H9 (cell line): ENCODE measurements around the gene MSANTD2. TPM values are rescaled to one million over a fixed set of nuclear protein-coding genes. Genes with fewer than 3 reads are reported as not detected.

Experiments used
- DNase-seq: peaks from one replicate; pipeline ENCODE4 v3.0.0-alpha.2; 2017
- H2AFZ ChIP-seq: one replicate; pipeline ENCODE4 v1.6.1; 2013; ENCODE audit warnings: mild to moderate bottlenecking, low read length, control low read depth, moderate library complexity
- H2AK5ac ChIP-seq: 2 replicates; pipeline ENCODE4 v1.6.1; 2013; ENCODE audit warnings: low read length, control low read depth, mixed read lengths; ENCODE audit not compliant: insufficient read length
- H2BK120ac ChIP-seq: one replicate; pipeline ENCODE4 v1.6.1; 2013; ENCODE audit warnings: low read depth, mild to moderate bottlenecking, low read length, control low read depth, inconsistent platforms; ENCODE audit not compliant: poor library complexity, severe bottlenecking
- H2BK12ac ChIP-seq: 2 replicates; pipeline ENCODE4 v1.6.1; 2013; ENCODE audit warnings: low read length, control low read depth, mixed read lengths, low read depth; ENCODE audit not compliant: insufficient read length
- H2BK15ac ChIP-seq: 2 replicates; pipeline ENCODE4 v1.6.1; 2013; ENCODE audit warnings: low read depth, low read length, control low read depth
- H2BK20ac ChIP-seq: one replicate; pipeline ENCODE4 v1.6.1; 2013; ENCODE audit warnings: low read depth, mild to moderate bottlenecking, low read length, control low read depth, inconsistent platforms; ENCODE audit not compliant: poor library complexity, severe bottlenecking
- H2BK5ac ChIP-seq: 2 replicates; pipeline ENCODE4 v1.6.1; 2013; ENCODE audit warnings: low read length, control low read depth, mixed read lengths; ENCODE audit not compliant: insufficient read length
- H3K14ac ChIP-seq: 2 replicates; pipeline ENCODE4 v1.6.1; 2013; ENCODE audit warnings: low read length, control low read depth; ENCODE audit not compliant: insufficient read depth
- H3K18ac ChIP-seq: 2 replicates; pipeline ENCODE4 v1.6.1; 2013; ENCODE audit warnings: low read depth, mild to moderate bottlenecking, mixed read lengths, low read length, control low read depth; ENCODE audit not compliant: insufficient read length
- H3K23ac ChIP-seq: 2 replicates; pipeline ENCODE4 v1.6.1; 2013; ENCODE audit warnings: low read length, control low read depth, mixed read lengths, low read depth; ENCODE audit not compliant: insufficient read length
- H3K23me2 ChIP-seq: 2 replicates; pipeline ENCODE4 v1.6.1; 2013; ENCODE audit warnings: low read depth, mild to moderate bottlenecking, mixed read lengths, low read length, control low read depth; ENCODE audit not compliant: insufficient read length, poor library complexity, severe bottlenecking
- H3K27ac ChIP-seq: 2 replicates; pipeline ENCODE4 v1.5.1; 2013; ENCODE audit warnings: low read length, control low read depth, mixed read lengths, low read depth; ENCODE audit not compliant: insufficient read length
- H3K27me3 ChIP-seq: 2 replicates; pipeline ENCODE4 v1.6.1; 2013; ENCODE audit warnings: low read length, control low read depth, inconsistent platforms; ENCODE audit not compliant: insufficient read depth
- H3K4ac ChIP-seq: 2 replicates; pipeline ENCODE4 v1.6.1; 2013; ENCODE audit warnings: low read depth, mild to moderate bottlenecking, control low read depth, inconsistent platforms, low read length, moderate library complexity
- H3K4me1 ChIP-seq: 2 replicates; pipeline ENCODE4 v1.6.1; 2013; ENCODE audit warnings: low read length, control low read depth, inconsistent platforms; ENCODE audit not compliant: insufficient read depth
- H3K4me2 ChIP-seq: 2 replicates; pipeline ENCODE4 v1.6.1; 2013; ENCODE audit warnings: low read length, control low read depth, mixed read lengths; ENCODE audit not compliant: insufficient read length, insufficient read depth
- H3K56ac ChIP-seq: 2 replicates; pipeline ENCODE4 v1.6.1; 2013; ENCODE audit warnings: low read depth, mild to moderate bottlenecking, mixed read lengths, low read length, control low read depth; ENCODE audit not compliant: insufficient read length
- H3K79me1 ChIP-seq: 2 replicates; pipeline ENCODE4 v1.6.1; 2013; ENCODE audit warnings: low read depth, mild to moderate bottlenecking, moderate library complexity, low read length, control low read depth, inconsistent platforms; ENCODE audit not compliant: insufficient read depth, poor library complexity, severe bottlenecking
- H3K79me2 ChIP-seq: 2 replicates; pipeline ENCODE4 v1.6.1; 2013; ENCODE audit warnings: low read length, control low read depth, inconsistent platforms; ENCODE audit not compliant: insufficient read depth
- H3K9ac ChIP-seq: 2 replicates; pipeline ENCODE4 v1.6.1; 2013; ENCODE audit warnings: low read length, control low read depth, mixed read lengths; ENCODE audit not compliant: insufficient read length; ENCODE audit errors: extremely low read depth
- H3K9me3 ChIP-seq: one replicate; pipeline ENCODE4 v1.6.1; 2013; ENCODE audit warnings: low read depth, low read length, inconsistent platforms; ENCODE audit not compliant: control insufficient read depth
- H3T11ph ChIP-seq: one replicate; pipeline ENCODE4 v1.6.1; 2013; ENCODE audit warnings: mild to moderate bottlenecking, low read length, control low read depth, inconsistent platforms
- H4K20me1 ChIP-seq: one replicate; pipeline ENCODE4 v1.6.1; 2013; ENCODE audit not compliant: control insufficient read depth, insufficient read length, insufficient read depth
- H4K5ac ChIP-seq: 2 replicates; pipeline ENCODE4 v1.6.1; 2013; ENCODE audit warnings: low read depth, mild to moderate bottlenecking, mixed read lengths, low read length, control low read depth; ENCODE audit not compliant: insufficient read length
- H4K8ac ChIP-seq: replicated peaks from 2 replicates; pipeline ENCODE4 v1.6.1; 2013; ENCODE audit warnings: low read length, control low read depth, mixed read lengths, low read depth; ENCODE audit not compliant: insufficient read length
- H4K91ac ChIP-seq: 2 replicates; pipeline ENCODE4 v1.6.1; 2013; ENCODE audit warnings: low read depth, mild to moderate bottlenecking, moderate library complexity, mixed read lengths, low read length, control low read depth; ENCODE audit not compliant: insufficient read length
- H3K27ac Mint-ChIP-seq, 3 experiments: 2 replicates in 2 of 3; 3 replicates in 1 of 3; pipeline ENCODE4 v1.8.0; 2020 to 2021; ENCODE audit warnings: mixed read lengths in 3 of 3, mild to moderate bottlenecking in 1 of 3, moderate library complexity in 1 of 3
- H3K27me3 Mint-ChIP-seq: 2 replicates; pipeline ENCODE4 v1.8.0; 2021; ENCODE audit warnings: low read depth, mild to moderate bottlenecking, moderate library complexity, mixed read lengths
- H3K36me3 Mint-ChIP-seq, 3 experiments: 2 replicates in 2 of 3; 3 replicates in 1 of 3; pipeline ENCODE4 v1.8.0; 2020 to 2021; ENCODE audit warnings: low read depth in 3 of 3, mixed read lengths in 3 of 3; ENCODE audit not compliant: insufficient read depth in 1 of 3
- H3K4me1 Mint-ChIP-seq, 2 experiments: 2 replicates each; pipeline ENCODE4 v1.8.0; 2020; ENCODE audit warnings: mixed read lengths in 2 of 2
- H3K4me3 Mint-ChIP-seq, 2 experiments: 2 replicates in 1 of 2; 3 replicates in 1 of 2; pipeline ENCODE4 v1.8.0; 2020 to 2021; ENCODE audit warnings: mild to moderate bottlenecking in 2 of 2, mixed read lengths in 2 of 2, moderate library complexity in 1 of 2
- H3K9me3 Mint-ChIP-seq, 2 experiments: 2 replicates in 1 of 2; 3 replicates in 1 of 2; pipeline ENCODE4 v1.8.0; 2020; ENCODE audit warnings: mild to moderate bottlenecking in 2 of 2, mixed read lengths in 2 of 2, moderate library complexity in 1 of 2
- WGBS: extraction: QIAGEN DNeasy Blood & Tissue Kit; methylation state at CpG from one replicate; pipeline ENCODE4 v1.1.7; 2013; ENCODE audit warnings: missing lambda C conversion rate, low lambda C conversion rate, mixed read lengths; ENCODE audit not compliant: insufficient read length; ENCODE audit errors: extremely low coverage; 5-methylcytosine and 5-hydroxymethylcytosine counted together
- total RNA-seq: library from RNA; stranded (reverse); gene quantifications from 2 replicates; pipeline ENCODE4 v1.2.1, GENCODE V29; 2021
- TF ChIP-seq, protein P1 (sequence below): fragments of 200-600 bp; sonication (generic); conservative IDR thresholded peaks from 3 replicates; pipeline ENCODE4 v1.8.0; 2021; ENCODE audit warnings: antibody characterized with exemption, mild to moderate bottlenecking

The MSANTD2 gene
- total RNA-seq, 1 experiment from 2014 or later, result 18.1 TPM

DNA sequence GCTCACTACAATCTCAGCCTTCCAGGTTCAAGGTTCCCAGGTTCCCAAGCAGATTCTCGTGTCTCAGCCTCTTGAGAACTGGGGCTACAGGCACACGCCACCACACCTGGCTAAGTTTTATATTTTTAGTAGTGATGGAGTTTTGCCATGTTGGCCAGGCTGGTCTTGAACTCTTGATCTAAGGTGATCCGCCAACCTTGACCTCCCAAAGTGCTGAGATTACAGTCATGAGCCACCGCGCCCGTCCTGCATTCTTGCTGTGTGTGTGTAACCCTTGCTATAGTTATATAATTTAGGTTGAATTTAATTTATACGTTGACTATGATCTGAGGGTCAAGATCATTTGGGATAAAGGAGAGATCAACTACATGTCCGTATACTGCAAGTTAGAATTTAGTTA lies 35.7 kb upstream of the MSANTD2 start:
- H2BK5ac ChIP-seq, result no peak overlapping the region
- no peak overlapping the region for H3K4me3 Mint-ChIP-seq
- no peak overlapping the region for H3K9ac ChIP-seq
- peaks cover 33% of the 10 kb centered on the region for H3K27me3 ChIP-seq
- H3K36me3 Mint-ChIP-seq, result no peaks in the 10 kb centered on the region
- H2BK120ac ChIP-seq, result no peak overlapping the region
- H3K18ac ChIP-seq, result no peak overlapping the region
- H2BK12ac ChIP-seq, result no peak overlapping the region
- H3K23ac ChIP-seq, result no peak overlapping the region
- H3K9me3 ChIP-seq, result no peaks in the 10 kb centered on the region
- no peaks in the 10 kb centered on the region; a peak in 1 of 5 replicates for H3K9me3 Mint-ChIP-seq
- H3K4me1 Mint-ChIP-seq, result peaks cover 17 to 31% of the 10 kb centered on the region in 2 experiments
- H3K79me1 ChIP-seq, result no peaks in the 10 kb centered on the region
- no peak overlapping the region for H3K4me2 ChIP-seq
- H3K14ac ChIP-seq, result no peak overlapping the region
- H3K27ac Mint-ChIP-seq, result no peak overlapping the region
- H2BK20ac ChIP-seq, result no peak overlapping the region
- peaks cover 3% of the 10 kb centered on the region for H3K23me2 ChIP-seq
- H3K27ac ChIP-seq, result no peak overlapping the region
- H4K20me1 ChIP-seq, result no peaks in the 10 kb centered on the region
- H3K27me3 Mint-ChIP-seq, result peaks cover 58% of the 10 kb centered on the region
- H3K4me1 ChIP-seq, result no peaks in the 10 kb centered on the region
- DNase-seq, result no peak
- H3K4ac ChIP-seq, result no peak overlapping the region
- TF ChIP-seq, protein P1, sequence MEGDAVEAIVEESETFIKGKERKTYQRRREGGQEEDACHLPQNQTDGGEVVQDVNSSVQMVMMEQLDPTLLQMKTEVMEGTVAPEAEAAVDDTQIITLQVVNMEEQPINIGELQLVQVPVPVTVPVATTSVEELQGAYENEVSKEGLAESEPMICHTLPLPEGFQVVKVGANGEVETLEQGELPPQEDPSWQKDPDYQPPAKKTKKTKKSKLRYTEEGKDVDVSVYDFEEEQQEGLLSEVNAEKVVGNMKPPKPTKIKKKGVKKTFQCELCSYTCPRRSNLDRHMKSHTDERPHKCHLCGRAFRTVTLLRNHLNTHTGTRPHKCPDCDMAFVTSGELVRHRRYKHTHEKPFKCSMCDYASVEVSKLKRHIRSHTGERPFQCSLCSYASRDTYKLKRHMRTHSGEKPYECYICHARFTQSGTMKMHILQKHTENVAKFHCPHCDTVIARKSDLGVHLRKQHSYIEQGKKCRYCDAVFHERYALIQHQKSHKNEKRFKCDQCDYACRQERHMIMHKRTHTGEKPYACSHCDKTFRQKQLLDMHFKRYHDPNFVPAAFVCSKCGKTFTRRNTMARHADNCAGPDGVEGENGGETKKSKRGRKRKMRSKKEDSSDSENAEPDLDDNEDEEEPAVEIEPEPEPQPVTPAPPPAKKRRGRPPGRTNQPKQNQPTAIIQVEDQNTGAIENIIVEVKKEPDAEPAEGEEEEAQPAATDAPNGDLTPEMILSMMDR, result no peak
- WGBS, result no CpG with 5 or more reads among the region's 8 CpGs
- no peak overlapping the region for H4K5ac ChIP-seq
- H2AK5ac ChIP-seq, result no peak overlapping the region
- no peak overlapping the region for H3T11ph ChIP-seq
- no peak overlapping the region for H4K91ac ChIP-seq
- no peak overlapping the region for H3K56ac ChIP-seq
- H2AFZ ChIP-seq, result no peak overlapping the region
- no peak overlapping the region for H2BK15ac ChIP-seq
- H3K79me2 ChIP-seq, result no peaks in the 10 kb centered on the region
- no peak overlapping the region for H4K8ac ChIP-seq
